22Rv1 (cell line): Measurements from ENCODE around the gene SBK2.

Experiments
- H3K27ac ChIP-seq: fragments of 450-650 bp; 2 replicates; pipeline ENCODE4 v1.5.1; 2017
- ZFX ChIP-seq: fragments of 450-650 bp; IDR thresholded peaks from 2 replicates; pipeline ENCODE4 v1.6.1; 2017; ENCODE audit warnings: antibody characterized with exemption, borderline replicate concordance
- TF ChIP-seq, protein P1 (sequence below): fragments of 450-650 bp; IDR thresholded peaks from 2 replicates; pipeline ENCODE4 v1.5.1; 2017; ENCODE audit warnings: mild to moderate bottlenecking

SBK2 gene

GRCh38 chr19:55484593-55485438 lies 52.1 kb downstream of the SBK2 start, which contains the start of gene NAT14:
TSS of gene NAT14 (plus strand) at chr19:55485188. CDS start at chr19:55485709, 521 bp downstream.
- peak within 1 kb of the TSS; percentile 82 for H3K27ac ChIP-seq
- TF ChIP-seq, protein P1, sequence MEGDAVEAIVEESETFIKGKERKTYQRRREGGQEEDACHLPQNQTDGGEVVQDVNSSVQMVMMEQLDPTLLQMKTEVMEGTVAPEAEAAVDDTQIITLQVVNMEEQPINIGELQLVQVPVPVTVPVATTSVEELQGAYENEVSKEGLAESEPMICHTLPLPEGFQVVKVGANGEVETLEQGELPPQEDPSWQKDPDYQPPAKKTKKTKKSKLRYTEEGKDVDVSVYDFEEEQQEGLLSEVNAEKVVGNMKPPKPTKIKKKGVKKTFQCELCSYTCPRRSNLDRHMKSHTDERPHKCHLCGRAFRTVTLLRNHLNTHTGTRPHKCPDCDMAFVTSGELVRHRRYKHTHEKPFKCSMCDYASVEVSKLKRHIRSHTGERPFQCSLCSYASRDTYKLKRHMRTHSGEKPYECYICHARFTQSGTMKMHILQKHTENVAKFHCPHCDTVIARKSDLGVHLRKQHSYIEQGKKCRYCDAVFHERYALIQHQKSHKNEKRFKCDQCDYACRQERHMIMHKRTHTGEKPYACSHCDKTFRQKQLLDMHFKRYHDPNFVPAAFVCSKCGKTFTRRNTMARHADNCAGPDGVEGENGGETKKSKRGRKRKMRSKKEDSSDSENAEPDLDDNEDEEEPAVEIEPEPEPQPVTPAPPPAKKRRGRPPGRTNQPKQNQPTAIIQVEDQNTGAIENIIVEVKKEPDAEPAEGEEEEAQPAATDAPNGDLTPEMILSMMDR = no peak
- TF ChIP-seq ZFX = no peak

GRCh38 chr19:55483706-55484592 lies 53.0 kb downstream of the SBK2 start:
- TF ChIP-seq ZFX = no peak
- TF ChIP-seq, protein P1 = no peak
- peak overlapping the region; percentile 82 for H3K27ac ChIP-seq

DNA sequence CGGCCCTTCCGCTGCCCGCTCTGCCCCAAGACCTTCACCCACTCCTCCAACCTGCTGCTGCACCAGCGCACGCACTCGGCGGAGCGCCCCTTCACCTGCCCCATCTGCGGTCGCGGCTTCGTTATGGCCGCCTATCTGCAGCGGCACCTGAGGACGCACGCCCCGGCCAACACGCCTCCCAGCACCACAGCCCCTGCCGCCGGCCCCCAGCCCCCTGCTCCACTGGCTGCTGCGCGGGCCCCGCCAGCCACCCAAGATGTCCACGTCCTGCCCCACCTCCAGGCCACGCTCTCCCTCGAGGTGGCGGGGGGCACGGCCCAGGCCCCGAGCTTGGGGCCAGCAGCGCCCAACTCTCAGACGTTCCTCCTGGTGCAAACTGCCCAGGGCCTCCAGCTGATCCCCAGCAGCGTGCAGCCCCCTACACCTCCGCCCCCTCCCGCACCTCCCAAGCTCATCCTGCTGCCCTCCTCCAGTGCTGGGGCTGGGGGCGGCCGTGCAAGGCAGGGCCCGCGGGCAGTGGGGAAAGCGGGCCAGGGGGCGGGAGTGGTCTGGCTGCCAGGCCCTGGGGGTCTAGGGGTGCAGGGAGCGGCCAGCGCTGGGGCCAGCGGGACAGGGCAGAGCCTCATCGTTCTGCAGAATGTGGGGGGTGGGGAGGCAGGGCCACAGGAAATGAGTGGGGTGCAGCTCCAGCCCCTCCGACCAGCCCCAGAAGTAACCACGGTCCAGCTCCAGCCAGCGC lies 53.8 kb downstream of the SBK2 start:
- TF ChIP-seq, protein P1 = no peak
- TF ChIP-seq ZFX = no peak
- H3K27ac ChIP-seq = peak overlapping the region; percentile 82

- H3K27ac ChIP-seq = no peak overlapping the region
- TF ChIP-seq, protein P1 = no peak
- TF ChIP-seq ZFX = no peak
Measured at GRCh38 chr19:55482156-55482961, 54.6 kb downstream of the SBK2 start.

GRCh38 chr19:55481794-55482155 lies 55.2 kb downstream of the SBK2 start:
- TF ChIP-seq, protein P1 = no peak
- no peak for TF ChIP-seq ZFX
- no peak overlapping the region for H3K27ac ChIP-seq

DNA sequence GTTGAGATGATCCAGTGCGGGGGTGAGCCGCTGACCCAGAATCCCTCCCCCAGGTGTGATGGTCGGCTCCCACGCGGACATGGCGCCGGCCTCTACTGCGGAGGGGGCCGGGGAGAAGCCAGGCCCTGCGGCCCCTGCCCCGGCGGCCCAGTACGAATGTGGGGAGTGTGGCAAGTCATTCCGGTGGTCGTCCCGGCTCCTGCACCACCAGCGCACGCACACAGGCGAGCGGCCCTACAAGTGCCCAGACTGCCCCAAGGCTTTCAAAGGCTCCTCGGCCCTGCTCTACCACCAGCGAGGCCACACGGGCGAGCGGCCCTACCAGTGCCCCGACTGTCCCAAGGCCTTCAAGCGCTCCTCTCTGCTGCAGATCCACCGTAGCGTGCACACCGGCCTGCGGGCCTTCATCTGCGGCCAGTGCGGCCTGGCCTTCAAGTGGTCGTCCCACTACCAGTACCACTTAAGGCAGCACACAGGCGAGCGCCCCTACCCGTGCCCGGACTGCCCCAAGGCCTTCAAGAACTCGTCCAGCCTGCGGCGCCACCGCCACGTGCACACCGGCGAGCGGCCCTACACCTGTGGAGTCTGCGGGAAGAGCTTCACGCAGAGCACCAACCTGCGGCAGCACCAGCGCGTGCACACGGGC lies 55.7 kb downstream of the SBK2 start:
- no peak overlapping the region for H3K27ac ChIP-seq
- TF ChIP-seq ZFX = no peak
- TF ChIP-seq, protein P1 = no peak
